Stimulated activated CD4-positive, alpha-beta T cell treated with anti-CD3 and anti-CD28 coated beads, Interleukin-12 subunit alpha, Interleukin-12 subunit beta, amount 100 ng/mL, for 4 hours (primary cell): ENCODE measurements around the gene PADI6.
"Not testable (repeated sequence)": the region's sequence is repeated elsewhere in the genome, so short reads cannot be mapped to it uniquely, and the experiment has no call there.

Experiments used
- DNase-seq: peaks from one replicate; pipeline ENCODE4 v3.0.0-alpha.2; 2020

PADI6 gene

DNA sequence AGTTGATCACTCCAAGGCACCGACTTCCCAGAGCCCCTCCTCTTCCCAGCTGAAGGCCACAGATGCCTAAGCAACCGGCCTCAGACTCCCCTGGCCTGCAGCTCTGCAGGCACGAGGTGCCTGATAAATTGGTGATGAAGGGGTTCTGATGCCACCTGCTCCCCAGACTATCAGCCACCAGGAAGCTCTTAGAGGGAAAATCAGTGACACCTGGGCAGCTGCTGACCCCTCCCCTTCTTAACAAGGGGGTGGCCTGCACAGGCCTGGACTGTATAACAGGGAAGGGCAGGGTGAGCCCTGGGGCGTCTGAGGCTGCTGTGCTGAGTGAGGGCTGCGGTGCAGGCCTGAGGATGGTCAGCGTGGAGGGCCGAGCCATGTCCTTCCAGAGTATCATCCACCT lies at the start of gene PADI6:
Gene PADI6, plus strand, starts transcription at position 301 of the 400 bp plus-strand sequence. Its CDS starts 50 bp downstream, at position 351.
- no peak for DNase-seq

DNA sequence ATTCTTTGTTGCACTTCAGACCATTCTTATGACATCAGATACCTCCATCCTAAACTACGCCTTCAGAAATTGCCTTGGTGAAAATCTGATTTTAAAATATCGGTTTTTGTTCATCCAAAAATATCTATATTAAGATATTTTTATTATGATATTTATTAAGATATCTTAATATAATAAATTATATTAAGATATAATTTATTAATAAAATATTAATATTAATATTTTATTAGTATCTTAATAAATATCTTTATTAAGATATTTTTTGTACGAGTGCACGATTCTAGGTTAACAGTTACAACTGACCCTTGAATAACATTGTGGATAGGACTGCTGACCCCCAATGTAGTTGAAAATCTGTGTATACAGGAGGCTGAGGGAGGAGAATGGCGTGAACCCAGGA lies 43.1 kb upstream of the PADI6 start:
- no peak for DNase-seq

DNA sequence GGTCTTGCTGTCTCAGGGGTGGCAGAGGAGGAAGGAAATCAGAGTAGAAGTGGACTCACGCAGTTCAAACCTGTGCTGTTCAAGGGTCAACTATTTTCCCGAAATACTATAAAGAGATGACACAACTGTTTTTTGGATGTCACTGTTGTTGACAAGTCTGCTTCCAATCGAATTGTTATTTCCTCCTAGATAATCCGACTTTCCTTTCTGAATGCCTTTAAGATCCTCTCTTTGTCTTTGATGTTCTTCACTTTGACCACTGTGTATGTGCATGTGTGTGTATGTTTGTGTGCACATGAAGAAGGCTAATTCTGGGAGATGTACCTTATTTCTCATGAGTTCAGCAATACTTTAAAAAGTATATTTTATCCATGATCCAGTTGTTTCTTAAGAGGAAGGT lies 42.4 kb upstream of the PADI6 start:
- DNase-seq, result no peak

DNA sequence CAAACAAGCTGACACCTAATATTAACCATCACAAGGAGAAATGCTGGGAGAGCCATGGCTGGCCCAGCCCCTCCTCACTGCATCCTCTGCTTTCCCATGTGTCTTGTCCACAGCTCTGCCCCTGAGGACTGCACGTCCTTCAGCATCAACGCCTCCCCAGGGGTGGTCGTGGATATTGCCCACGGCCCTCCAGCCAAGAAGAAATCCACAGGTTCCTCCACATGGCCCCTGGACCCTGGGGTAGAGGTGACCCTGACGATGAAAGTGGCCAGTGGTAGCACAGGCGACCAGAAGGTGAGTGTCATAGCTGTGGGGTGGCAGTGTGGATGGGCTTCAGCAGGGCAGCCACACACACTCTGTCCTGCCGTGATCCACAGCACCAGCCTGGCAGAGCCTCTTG lies 41.1 kb upstream of the PADI6 start:
- no peak for DNase-seq

DNA sequence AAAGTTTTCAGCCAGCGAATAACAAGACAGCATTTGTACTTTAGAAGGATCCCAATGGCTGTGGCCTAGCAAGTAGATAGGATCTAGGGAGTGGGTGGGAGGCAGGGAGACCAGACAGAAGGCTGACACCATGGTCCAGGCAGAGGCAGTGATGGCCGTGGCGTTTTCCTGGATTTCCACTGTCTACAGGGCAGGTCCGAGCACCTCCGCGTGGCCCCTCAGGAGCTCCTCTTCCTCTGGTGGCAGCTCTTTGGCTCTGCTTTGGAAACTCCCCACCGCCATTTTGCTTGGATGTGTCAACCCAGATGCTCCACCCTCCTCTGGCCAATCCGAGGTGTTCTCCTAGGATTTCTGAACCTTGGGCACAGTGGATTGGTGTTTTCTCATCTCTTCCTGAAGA lies 38.9 kb upstream of the PADI6 start:
- no peak for DNase-seq

DNA sequence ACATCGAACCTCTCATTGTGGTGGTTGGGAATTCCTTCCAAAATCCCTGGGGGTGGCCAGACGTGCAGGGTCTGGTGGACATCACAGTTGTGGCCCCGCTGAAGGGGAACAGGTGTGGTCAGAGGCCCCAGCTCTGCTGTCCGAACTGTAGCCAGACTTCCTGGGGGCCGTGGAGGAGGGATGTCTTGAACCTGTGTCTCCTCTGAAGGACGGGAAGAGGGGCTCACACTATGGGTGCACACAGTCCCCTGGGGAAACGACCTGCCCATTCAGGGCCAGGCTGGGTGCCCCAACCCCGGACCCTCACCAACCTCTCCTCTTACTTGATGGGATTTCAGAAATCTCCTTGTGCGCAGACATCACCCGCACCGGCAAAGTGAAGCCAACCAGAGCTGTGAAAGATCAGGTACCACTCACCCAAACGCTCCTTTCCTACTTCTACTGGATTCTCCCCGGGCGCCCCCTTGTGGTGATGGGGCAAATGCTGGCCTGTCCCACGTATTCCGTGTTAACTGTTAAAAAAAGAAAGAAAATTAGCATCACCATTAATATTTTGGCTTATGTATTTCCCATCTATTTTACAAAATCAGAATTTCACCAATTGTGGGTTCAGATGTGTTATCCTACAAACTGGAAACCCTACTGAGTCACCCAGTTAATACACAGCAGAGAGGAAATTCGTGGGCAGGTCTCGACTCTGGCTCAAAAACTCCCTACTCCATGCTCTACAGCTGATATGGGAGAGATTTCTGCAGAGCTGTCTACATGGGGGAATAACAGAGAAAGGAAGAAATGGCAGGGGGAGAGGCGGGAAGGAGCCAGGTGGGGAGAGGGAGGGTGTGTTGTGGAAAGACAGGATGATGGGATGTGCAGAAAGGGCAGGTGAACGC lies 35.9 kb upstream of the PADI6 start:
- DNase-seq, result peak; percentile 61

GRCh38 chr1:17338706-17339493 lies 33.1 kb upstream of the PADI6 start:
- no peak for DNase-seq

GRCh38 chr1:17339521-17339920 lies 32.5 kb upstream of the PADI6 start:
- no peak for DNase-seq

DNA sequence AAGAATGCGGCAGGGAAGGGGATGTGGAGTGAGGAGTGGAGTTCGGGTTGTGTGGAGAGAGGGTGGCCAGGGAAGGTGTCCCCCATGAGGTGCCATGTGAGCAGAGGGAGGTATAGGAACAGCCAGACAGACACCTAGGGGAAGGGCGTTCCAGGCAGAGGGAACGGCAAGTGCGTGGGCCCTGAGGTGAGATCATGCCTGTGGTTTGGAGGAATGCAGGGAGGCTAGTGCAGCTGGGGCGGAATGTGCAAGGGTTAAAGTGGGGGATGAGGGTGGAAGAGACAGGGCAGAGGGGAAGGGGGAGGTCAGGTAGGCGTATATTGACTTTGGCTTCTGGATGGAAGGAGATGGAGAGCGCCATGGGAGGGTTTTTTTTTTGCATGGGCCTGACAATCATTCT lies 31.6 kb upstream of the PADI6 start:
- DNase-seq, result no peak

DNA sequence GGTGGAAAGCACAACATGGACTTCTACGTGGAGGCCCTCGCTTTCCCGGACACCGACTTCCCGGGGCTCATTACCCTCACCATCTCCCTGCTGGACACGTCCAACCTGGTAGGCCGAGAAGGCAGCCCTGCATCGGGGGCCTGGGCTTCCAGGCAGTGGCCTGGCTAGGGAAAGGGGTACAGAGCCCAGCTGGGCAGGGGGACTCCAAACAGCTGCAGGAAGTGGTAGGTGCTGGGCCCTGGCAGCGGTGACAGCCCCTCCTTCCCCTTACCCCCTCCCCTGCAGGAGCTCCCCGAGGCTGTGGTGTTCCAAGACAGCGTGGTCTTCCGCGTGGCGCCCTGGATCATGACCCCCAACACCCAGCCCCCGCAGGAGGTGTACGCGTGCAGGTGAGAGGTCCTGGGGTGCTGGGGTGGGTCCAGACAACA lies 30.0 kb upstream of the PADI6 start:
- DNase-seq, result no peak

DNA sequence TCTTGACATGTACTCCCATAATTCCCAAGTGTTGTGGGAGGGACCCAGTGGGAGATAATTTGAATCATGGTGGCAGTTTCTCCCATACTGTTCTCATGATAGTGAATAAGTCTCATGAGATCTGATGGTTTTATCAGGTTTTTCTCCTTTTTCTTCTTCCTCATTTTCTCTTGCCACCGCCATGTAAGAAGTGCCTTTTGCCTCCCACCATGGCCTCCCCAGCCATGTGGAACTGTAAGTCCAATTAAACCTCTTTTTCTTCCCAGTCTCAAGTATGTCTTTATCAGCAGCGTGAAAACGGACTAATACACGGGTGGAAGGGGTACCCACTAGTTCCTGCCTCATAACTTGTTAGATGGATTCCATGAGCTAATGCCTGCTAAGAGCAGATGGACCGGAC lies 26.5 kb upstream of the PADI6 start:
- not testable (repeated sequence) for DNase-seq

GRCh38 chr1:17346046-17346789 lies 25.8 kb upstream of the PADI6 start:
- no peak for DNase-seq

DNA sequence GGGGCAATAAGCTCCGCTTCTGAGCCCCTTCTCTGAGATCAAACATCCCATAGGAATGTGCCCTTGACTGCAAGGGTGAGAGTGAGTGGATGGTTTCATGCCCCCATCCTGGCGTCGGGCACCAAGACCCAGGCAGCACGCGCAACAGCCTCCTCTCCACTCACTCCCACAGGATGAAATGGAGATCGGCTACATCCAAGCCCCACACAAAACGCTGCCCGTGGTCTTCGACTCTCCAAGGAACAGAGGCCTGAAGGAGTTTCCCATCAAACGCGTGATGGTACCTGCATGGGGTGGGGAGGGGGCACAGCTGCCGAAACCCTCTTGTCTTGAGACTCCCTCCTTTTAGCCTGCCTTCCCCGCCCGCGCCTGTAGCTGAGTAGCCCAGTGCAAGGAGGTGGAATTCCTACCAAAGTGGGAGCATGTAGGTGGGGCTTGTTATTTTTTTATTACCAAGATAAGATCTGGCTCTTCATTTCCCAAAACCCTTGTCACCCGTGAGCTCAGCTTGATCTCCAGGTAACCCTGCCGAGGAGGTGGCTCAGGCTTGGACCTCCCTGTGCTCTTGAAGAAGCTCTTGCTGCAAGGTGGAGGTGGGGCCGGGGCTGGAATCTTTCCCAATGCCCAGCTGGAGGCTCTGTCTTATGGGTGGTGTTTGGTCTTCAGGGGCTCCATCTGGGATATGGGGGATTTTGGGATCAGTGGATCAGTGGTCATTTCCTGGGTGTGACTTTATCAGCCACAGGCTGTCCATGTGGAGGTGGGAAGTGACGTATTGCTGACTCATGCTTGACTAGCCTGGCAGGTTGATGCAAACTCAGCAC lies 24.0 kb upstream of the PADI6 start:
- no peak for DNase-seq

DNA sequence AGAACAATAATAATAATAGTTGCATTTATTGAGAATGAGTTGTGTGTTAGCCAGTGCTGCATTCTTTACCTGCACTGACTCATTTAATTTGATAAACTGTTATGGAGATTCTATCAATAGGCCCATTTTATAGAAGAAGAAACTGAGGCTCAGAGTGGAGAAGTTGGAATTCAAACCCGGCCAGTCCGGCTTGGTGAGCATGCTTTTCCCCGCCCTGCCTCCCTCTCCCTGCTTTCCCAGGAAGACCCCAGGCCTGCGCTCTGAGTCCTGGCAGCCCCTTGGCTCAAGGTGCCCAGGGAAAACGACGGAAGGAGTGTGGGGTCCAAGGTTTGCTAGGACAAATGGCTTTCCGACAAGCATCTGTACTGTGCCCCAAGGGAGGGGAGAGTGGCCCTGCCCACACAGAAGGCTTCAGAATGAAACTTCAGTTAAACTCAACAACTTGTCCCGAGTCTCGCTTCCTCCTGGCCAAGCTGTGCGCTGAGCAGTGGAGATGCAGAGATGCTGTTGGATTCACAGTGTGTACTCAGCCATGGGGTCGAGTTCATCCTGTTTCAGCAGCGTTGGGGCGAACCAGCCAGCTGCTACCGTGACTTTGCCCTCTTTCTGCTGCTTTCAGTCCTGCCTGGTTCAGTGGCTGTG lies 23.3 kb upstream of the PADI6 start:
- no peak for DNase-seq

- no peak for DNase-seq
Observed at GRCh38 chr1:17350083-17350482, 21.9 kb upstream of the PADI6 start.

- DNase-seq, result no peak
Observed at GRCh38 chr1:17350928-17351446, 21.0 kb upstream of the PADI6 start.

DNA sequence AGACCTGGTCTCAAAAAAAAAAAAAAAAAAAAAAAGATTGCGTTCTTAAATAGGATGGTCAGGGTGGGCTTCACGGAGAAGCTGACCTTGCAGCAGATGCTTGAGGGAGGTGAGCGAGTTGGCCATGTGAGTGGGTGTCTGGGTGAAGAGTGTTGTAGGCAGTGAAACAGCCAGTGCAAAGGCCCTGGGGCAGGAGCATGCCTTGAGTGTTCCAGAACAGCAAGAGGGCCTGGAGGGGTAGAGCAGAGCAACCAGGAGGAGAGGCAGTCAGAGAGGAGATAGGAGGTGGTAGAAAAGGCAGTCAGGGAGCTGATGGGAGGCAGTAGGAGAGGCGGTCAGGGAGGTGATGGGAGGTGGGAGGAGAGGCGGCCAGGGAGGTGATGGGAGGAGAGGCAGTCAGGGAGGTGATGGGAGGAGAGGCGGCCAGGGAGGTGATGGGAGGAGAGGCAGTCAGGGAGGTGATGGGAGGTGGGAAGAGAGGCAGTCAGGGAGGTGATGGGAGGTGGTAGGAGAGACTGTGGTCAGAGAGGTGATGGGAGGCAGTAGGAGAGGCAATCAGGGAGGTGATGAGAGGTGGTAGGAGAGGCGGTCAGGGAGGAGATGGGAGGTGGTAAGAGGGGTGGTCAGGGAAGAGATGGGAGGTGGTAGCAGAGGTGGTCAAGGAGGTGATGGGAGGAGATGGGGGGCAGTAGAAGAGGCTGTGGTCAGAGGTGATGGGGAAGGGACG lies 20.2 kb upstream of the PADI6 start:
- no peak for DNase-seq

GRCh38 chr1:17352419-17352909 lies 19.5 kb upstream of the PADI6 start:
- DNase-seq, result no peak

DNA sequence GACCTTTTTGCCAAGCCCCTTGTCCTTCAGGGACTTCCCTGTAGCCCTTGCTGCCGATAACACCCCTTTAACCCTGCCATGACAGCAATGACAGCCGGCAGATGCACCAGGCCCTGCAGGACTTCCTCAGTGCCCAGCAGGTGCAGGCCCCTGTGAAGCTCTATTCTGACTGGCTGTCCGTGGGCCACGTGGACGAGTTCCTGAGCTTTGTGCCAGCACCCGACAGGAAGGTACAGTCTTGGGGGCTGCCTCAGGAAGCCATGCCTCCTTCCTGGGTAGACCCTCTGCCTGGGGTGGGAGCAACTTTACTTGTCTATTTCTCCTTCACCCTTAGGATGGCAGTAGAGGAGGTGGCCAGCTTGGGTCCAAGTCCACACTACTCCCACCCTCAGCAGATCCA lies 16.1 kb upstream of the PADI6 start:
- peak; percentile 9 for DNase-seq

- DNase-seq, result peak; percentile 8
Observed at GRCh38 chr1:17356387-17357026, 15.5 kb upstream of the PADI6 start.
